CD8-positive, alpha-beta memory T cell (primary cell): ENCODE data around the gene ME1. TPM values are rescaled to one million over a fixed set of nuclear protein-coding genes. Genes with fewer than 3 reads are reported as not detected.
"Not testable (repeated sequence)": the region's sequence is repeated elsewhere in the genome, so short reads cannot be mapped to it uniquely, and the experiment has no call there.

ENCODE experiments used
- CTCF ChIA-PET: fragments of 350-600 bp; sonication (Branson Sonifier 250); formaldehyde crosslinking; loops from one replicate; lab custom pipeline; 2021; ENCODE audit warnings: antibody characterized with exemption; lab: Charles Lee
- POLR2A ChIA-PET: fragments of 350-600 bp; sonication (Branson Sonifier 250); formaldehyde crosslinking; loops from one replicate; lab custom pipeline; 2021; ENCODE audit warnings: antibody characterized with exemption; lab: Charles Lee
- DNase-seq, 5 donors: peaks; one replicate each; pipeline versions ENCODE4 v3.0.0 to v3.0.0-alpha.2; 2020 to 2022; ENCODE audit warnings: mixed read lengths in 1 of 5
- H3K27ac ChIP-seq: one replicate; pipeline ENCODE4 v1.7.0; 2013; ENCODE audit warnings: low read depth, mild to moderate bottlenecking, low read length, moderate library complexity
- H3K27me3 ChIP-seq: 2 replicates; pipeline ENCODE4 v1.7.0; 2013; ENCODE audit warnings: low read length, mild to moderate bottlenecking; ENCODE audit not compliant: insufficient read depth, poor library complexity, severe bottlenecking
- H3K36me3 ChIP-seq: 2 replicates; pipeline ENCODE4 v1.7.0; 2013; ENCODE audit warnings: mild to moderate bottlenecking, low read length, moderate library complexity; ENCODE audit not compliant: insufficient read depth
- H3K4me1 ChIP-seq: 2 replicates; pipeline ENCODE4 v1.7.0; 2013; ENCODE audit warnings: mild to moderate bottlenecking, low read length, moderate library complexity; ENCODE audit not compliant: insufficient read depth
- H3K4me3 ChIP-seq: 2 replicates; pipeline ENCODE4 v1.7.0; 2013; ENCODE audit warnings: mild to moderate bottlenecking, low read length
- H3K9me3 ChIP-seq: 2 replicates; pipeline ENCODE4 v1.7.0; 2013; ENCODE audit warnings: mild to moderate bottlenecking, low read length
- H3K27ac Mint-ChIP-seq, 8 donors: one replicate each; pipeline ENCODE4 v1.8.0; 2020 to 2021; ENCODE audit warnings: mixed read lengths in 8 of 8, mild to moderate bottlenecking in 6 of 8, inconsistent platforms in 3 of 8, moderate library complexity in 3 of 8
- H3K27me3 Mint-ChIP-seq, 2 donors: one replicate each; pipeline ENCODE4 v1.8.0; 2020 to 2021; ENCODE audit warnings: mixed read lengths in 2 of 2, mild to moderate bottlenecking in 1 of 2, moderate library complexity in 1 of 2
- H3K36me3 Mint-ChIP-seq, 3 donors: one replicate each; pipeline ENCODE4 v1.8.0; 2020 to 2021; ENCODE audit warnings: mixed read lengths in 3 of 3, inconsistent platforms in 1 of 3, mild to moderate bottlenecking in 1 of 3
- H3K4me1 Mint-ChIP-seq, 3 donors: one replicate each; pipeline ENCODE4 v1.8.0; 2020 to 2021; ENCODE audit warnings: mixed read lengths in 3 of 3, inconsistent platforms in 1 of 3, mild to moderate bottlenecking in 1 of 3
- H3K4me3 Mint-ChIP-seq, 7 donors: one replicate each; pipeline ENCODE4 v1.8.0; 2020 to 2021; ENCODE audit warnings: mixed read lengths in 7 of 7, mild to moderate bottlenecking in 6 of 7, moderate library complexity in 4 of 7, inconsistent platforms in 2 of 7
- H3K9me3 Mint-ChIP-seq, 5 donors: one replicate each; pipeline ENCODE4 v1.8.0; 2020 to 2022; ENCODE audit warnings: mixed read lengths in 5 of 5, mild to moderate bottlenecking in 3 of 5, moderate library complexity in 2 of 5, inconsistent platforms in 1 of 5
- polyA plus RNA-seq: library from polyadenylated mRNA; unstranded; fragments of 300-500 nt; fragmentation: Illumina TruSeq; gene quantifications from one replicate; pipeline ENCODE4 v1.2.3, GENCODE V29; 2021
- total RNA-seq, 2 experiments: library from RNA; stranded (reverse); gene quantifications; one replicate each; pipeline ENCODE4 v1.2.3, GENCODE V29; 2021

ME1 gene
- total and polyA plus RNA-seq, 3 experiments from 2014 or later = 0.42 to 4.9 (median 0.50) TPM

GRCh38 chr6:83341765-83342164, 89.1 kb downstream of the ME1 start:
- no peaks in the 10 kb centered on the region for H3K4me1 ChIP-seq
- H3K36me3 ChIP-seq = no peaks in the 10 kb centered on the region
- Mint-ChIP-seq H3K4me1 (peaks cover 0 to 3% (median 0%) of the 10 kb centered on the region in 3 donors), H3K27me3 (no peaks in the 10 kb centered on the region), H3K9me3 (no peaks in the 10 kb centered on the region), H3K36me3 (peaks cover 0 to 4% (median 0%) of the 10 kb centered on the region in 3 donors), H3K27ac (no peak overlapping the region), H3K4me3 (no peak overlapping the region)
- no peaks in the 10 kb centered on the region for H3K27me3 ChIP-seq
- ChIA-PET POLR2A (no interaction called here), CTCF (no interaction called here)
- no peak for DNase-seq
- no peak overlapping the region for H3K4me3 ChIP-seq
- H3K27ac ChIP-seq = no peak overlapping the region
- no peaks in the 10 kb centered on the region for H3K9me3 ChIP-seq

- H3K27ac Mint-ChIP-seq, H3K4me1 Mint-ChIP-seq, DNase-seq, POLR2A ChIA-PET, H3K9me3 ChIP-seq, CTCF ChIA-PET, H3K27me3 ChIP-seq, H3K27me3 Mint-ChIP-seq, H3K4me3 Mint-ChIP-seq, H3K27ac ChIP-seq, H3K9me3 Mint-ChIP-seq, H3K4me3 ChIP-seq, H3K36me3 Mint-ChIP-seq, H3K36me3 ChIP-seq, H3K4me1 ChIP-seq: not testable (repeated sequence)
These were observed 96.9 kb downstream of the ME1 start for GRCh38 chr6:83333916-83334315.

GRCh38 chr6:83333500-83333899, 97.4 kb downstream of the ME1 start:
- Histone ChIP-seq H3K9me3 (no peaks in the 10 kb centered on the region), H3K36me3 (no peaks in the 10 kb centered on the region), H3K4me1 (no peaks in the 10 kb centered on the region), H3K27ac (no peak overlapping the region), H3K4me3 (no peak overlapping the region), H3K27me3 (no peaks in the 10 kb centered on the region)
- no peak for DNase-seq
- Mint-ChIP-seq H3K4me3 (no peak overlapping the region), H3K9me3 (peaks cover 0 to 6% (median 0%) of the 10 kb centered on the region in 5 donors), H3K27ac (no peak overlapping the region), H3K4me1 (peaks cover 0 to 1% (median 0%) of the 10 kb centered on the region in 3 donors), H3K36me3 (no peaks in the 10 kb centered on the region), H3K27me3 (peaks cover 0 to 2% of the 10 kb centered on the region in 2 donors)
- CTCF ChIA-PET = no interaction called here
- POLR2A ChIA-PET = no interaction called here

- Mint-ChIP-seq H3K4me1 (peaks cover 0 to 20% (median 18%) of the 10 kb centered on the region in 3 donors), H3K9me3 (peaks cover 0 to 3% (median 3%) of the 10 kb centered on the region in 5 donors), H3K27ac (peak overlapping the region in 3 of 8 donors; percentile 32 to 68 (median 36)), H3K36me3 (peaks cover 0 to 23% (median 0%) of the 10 kb centered on the region in 3 donors), H3K4me3 (peak overlapping the region in 1 of 7 donors; percentile 57), H3K27me3 (no peaks in the 10 kb centered on the region)
- ChIA-PET POLR2A (no interaction called here), CTCF (no interaction called here)
- Histone ChIP-seq H3K9me3 (no peaks in the 10 kb centered on the region), H3K4me3 (no peak overlapping the region), H3K27ac (no peak overlapping the region), H3K4me1 (no peaks in the 10 kb centered on the region), H3K27me3 (no peaks in the 10 kb centered on the region), H3K36me3 (no peaks in the 10 kb centered on the region)
- DNase-seq = no peak
These were observed 116.2 kb downstream of the ME1 start for GRCh38 chr6:83314693-83315092.

- H3K9me3 ChIP-seq = no peaks in the 10 kb centered on the region
- H3K4me3 ChIP-seq = no peak overlapping the region
- no peaks in the 10 kb centered on the region for H3K4me1 ChIP-seq
- Mint-ChIP-seq H3K9me3 (peaks cover 0 to 3% (median 2%) of the 10 kb centered on the region in 5 donors), H3K36me3 (peaks cover 0 to 18% (median 0%) of the 10 kb centered on the region in 3 donors), H3K27me3 (no peaks in the 10 kb centered on the region), H3K27ac (no peak overlapping the region), H3K4me1 (peaks cover 0 to 28% (median 25%) of the 10 kb centered on the region in 3 donors), H3K4me3 (peak overlapping the region in 3 of 7 donors; percentile 16 to 29 (median 27))
- no peak for DNase-seq
- H3K27ac ChIP-seq = no peak overlapping the region
- H3K27me3 ChIP-seq = no peaks in the 10 kb centered on the region
- ChIA-PET POLR2A (no interaction called here), CTCF (no interaction called here)
- no peaks in the 10 kb centered on the region for H3K36me3 ChIP-seq
These were observed 117.0 kb downstream of the ME1 start for GRCh38 chr6:83313882-83314281.

GRCh38 chr6:83311231-83311630, 119.6 kb downstream of the ME1 start:
- no peak overlapping the region for H3K4me3 ChIP-seq
- ChIA-PET POLR2A (no interaction called here), CTCF (no interaction called here)
- no peaks in the 10 kb centered on the region for H3K36me3 ChIP-seq
- Mint-ChIP-seq H3K27me3 (no peaks in the 10 kb centered on the region), H3K27ac (peak overlapping the region in 3 of 8 donors; percentile 76 to 98 (median 87)), H3K36me3 (peaks cover 0 to 16% (median 0%) of the 10 kb centered on the region in 3 donors), H3K9me3 (peaks cover 0 to 3% (median 0%) of the 10 kb centered on the region in 5 donors), H3K4me3 (peak overlapping the region in 1 of 7 donors; percentile 41), H3K4me1 (peaks cover 0 to 40% (median 34%) of the 10 kb centered on the region in 3 donors)
- no peaks in the 10 kb centered on the region for H3K9me3 ChIP-seq
- no peaks in the 10 kb centered on the region for H3K27me3 ChIP-seq
- no peaks in the 10 kb centered on the region for H3K4me1 ChIP-seq
- H3K27ac ChIP-seq = no peak overlapping the region
- DNase-seq = no peak

- POLR2A ChIA-PET = no interaction called here
- no peak overlapping the region for H3K27ac ChIP-seq
- no peak for DNase-seq
- H3K27ac Mint-ChIP-seq = peak overlapping the region in 7 of 8 donors; percentile 29 to 98 (median 72)
- no peaks in the 10 kb centered on the region for H3K4me1 ChIP-seq
- peaks cover 0 to 2% of the 10 kb centered on the region in 2 donors for H3K27me3 Mint-ChIP-seq
- H3K4me3 Mint-ChIP-seq = peak overlapping the region in 1 of 7 donors; percentile 40
- H3K4me1 Mint-ChIP-seq = peaks cover 0 to 36% (median 34%) of the 10 kb centered on the region in 3 donors
- H3K9me3 ChIP-seq = no peaks in the 10 kb centered on the region
- CTCF ChIA-PET = no interaction called here
- peaks cover 0 to 3% (median 0%) of the 10 kb centered on the region in 5 donors for H3K9me3 Mint-ChIP-seq
- peaks cover 0 to 16% (median 0%) of the 10 kb centered on the region in 3 donors for H3K36me3 Mint-ChIP-seq
- H3K27me3 ChIP-seq = no peaks in the 10 kb centered on the region
- H3K36me3 ChIP-seq = no peaks in the 10 kb centered on the region
- no peak overlapping the region for H3K4me3 ChIP-seq
These were observed 120.8 kb downstream of the ME1 start for GRCh38 chr6:83310046-83310445.

GRCh38 chr6:83309344-83309743, 121.5 kb downstream of the ME1 start:
- Mint-ChIP-seq H3K27ac (peak overlapping the region in 7 of 8 donors; percentile 85 to 98 (median 92)), H3K4me3 (peak overlapping the region in 5 of 7 donors; percentile 14 to 76 (median 54))
- no peak for DNase-seq

More at GRCh38 chr6:83309344-83309743, 121.5 kb downstream of the ME1 start:
- H3K4me1 Mint-ChIP-seq = peaks cover 0 to 31% (median 31%) of the 10 kb centered on the region in 3 donors
- no peak overlapping the region for H3K4me3 ChIP-seq
- H3K4me1 ChIP-seq = no peaks in the 10 kb centered on the region
- ChIA-PET POLR2A (no interaction called here), CTCF (no interaction called here)
- peaks cover 0 to 16% (median 0%) of the 10 kb centered on the region in 3 donors for H3K36me3 Mint-ChIP-seq
- peaks cover 0 to 3% (median 0%) of the 10 kb centered on the region in 5 donors for H3K9me3 Mint-ChIP-seq
- H3K27me3 ChIP-seq = no peaks in the 10 kb centered on the region
- H3K27me3 Mint-ChIP-seq = peaks cover 0 to 2% of the 10 kb centered on the region in 2 donors
- H3K36me3 ChIP-seq = no peaks in the 10 kb centered on the region
- no peak overlapping the region for H3K27ac ChIP-seq
- H3K9me3 ChIP-seq = no peaks in the 10 kb centered on the region
